ENCODE data around the gene ABCB8.
"Not testable (repeated sequence)": the region's sequence is repeated elsewhere in the genome, so short reads cannot be mapped to it uniquely, and the experiment has no call there.

Gene ABCB8

DNA sequence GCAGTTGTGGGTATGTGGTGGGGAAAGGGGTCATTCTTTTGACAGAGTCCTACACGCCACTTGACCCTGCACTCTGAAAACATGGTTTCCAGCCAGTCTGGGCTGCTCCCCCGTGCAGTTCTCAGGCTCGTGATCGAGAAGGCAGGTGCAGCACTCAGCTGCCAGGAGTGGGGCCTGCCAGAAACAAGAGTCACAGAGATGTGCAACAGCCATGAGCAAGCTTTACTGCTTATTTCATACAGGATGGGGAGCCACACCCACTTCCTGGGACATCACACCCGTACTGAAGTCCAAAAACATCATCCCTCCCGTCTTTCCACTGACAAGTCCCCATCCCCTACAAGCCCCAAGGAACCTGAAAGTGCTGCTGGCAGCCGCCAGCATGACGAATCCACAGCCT lies 13.3 kb upstream of the ABCB8 start:
- DNase-seq (ENCODE audit: low spot score): no peak

DNA sequence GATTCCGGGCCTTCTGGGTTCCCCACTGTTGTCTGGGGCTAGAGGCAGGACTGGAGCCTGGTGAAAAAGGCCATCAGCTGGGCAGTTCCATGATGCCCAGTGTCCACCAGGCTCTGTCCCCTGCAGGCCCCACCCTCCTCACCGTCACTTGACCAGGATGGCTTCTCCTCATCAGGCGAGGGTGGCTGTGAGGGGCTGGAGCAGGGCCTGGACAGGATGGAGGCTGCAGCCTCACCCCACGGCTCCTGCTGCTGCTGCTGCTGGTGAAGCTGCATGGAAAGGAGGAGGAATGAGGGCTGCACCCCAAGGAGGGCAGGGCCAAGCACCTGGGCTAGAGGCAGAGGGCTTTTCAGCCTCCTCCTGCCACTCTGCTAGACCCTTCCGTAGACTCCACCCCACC lies 12.3 kb upstream of the ABCB8 start:
- no peak for DNase-seq (ENCODE audit: low spot score)

DNA sequence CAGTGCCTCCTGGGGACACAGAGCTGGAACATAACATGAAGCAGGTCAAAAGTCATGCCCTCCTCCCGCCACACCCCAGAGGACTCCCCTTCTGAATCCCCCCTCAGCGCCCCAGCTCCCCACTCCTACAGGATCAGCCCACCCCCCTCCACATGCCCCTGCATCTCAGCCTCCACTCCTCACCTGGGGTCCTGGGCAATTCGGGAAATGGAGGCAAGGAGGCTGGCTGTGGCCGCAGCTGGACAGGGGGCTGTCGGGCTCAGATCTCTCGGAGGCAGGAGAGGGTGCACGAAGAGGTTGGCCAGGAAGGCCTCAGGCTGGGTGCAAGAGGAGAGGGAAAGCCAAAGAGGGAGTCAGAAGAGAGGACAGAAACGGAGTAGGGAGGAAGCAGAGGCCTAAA lies 11.7 kb upstream of the ABCB8 start:
- DNase-seq (ENCODE audit: low spot score): no peak

DNA sequence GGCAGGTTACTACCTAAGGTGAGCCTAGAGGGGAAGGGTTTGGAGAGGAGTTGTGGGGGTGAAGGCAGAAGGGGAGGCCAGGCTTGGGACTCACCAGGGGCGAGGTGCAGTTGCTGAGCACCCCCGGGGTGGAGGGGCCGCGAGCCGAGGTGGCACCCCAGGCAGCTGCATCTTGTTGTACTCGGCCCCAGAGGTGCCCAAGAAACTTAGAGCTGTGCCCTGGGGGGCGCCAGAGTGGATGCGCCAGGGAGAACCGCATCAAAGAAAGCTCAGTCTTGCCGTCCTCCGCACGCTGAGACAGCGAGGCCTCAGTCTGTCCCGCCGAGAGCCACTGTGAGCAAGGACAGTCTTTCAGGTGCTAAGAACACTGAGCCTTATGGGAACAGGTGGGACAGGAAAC lies 11.3 kb upstream of the ABCB8 start:
- no peak for DNase-seq (ENCODE audit: low spot score)

DNA sequence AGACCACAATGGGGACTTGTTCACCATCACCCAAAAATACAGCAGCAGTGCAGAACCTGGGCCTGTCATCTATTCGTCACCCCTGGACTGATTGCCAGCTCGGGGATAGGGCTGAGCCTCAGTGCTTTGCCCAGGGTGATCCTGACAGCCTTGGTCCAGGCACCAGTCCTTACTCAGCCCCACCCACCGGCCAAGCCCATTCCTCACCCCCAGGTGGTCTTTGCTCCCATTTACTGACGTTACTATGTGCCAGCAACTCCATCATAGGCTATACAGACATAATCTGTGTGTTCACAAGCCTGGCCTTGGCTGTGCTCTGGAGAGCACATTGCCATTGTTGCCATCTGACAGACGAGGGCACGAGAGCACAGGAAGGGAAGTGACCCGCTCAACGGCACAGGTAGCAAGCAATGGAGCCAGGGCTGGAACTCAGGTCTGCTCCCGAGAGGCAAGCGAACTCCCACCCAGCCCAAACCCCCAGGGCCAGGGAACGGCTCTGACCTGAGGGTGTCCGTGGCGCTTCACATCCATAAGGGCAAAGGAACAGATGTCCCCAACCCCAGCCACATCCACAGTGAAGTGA lies 10.8 kb upstream of the ABCB8 start:
- DNase-seq (ENCODE audit: low spot score): no peak

DNA sequence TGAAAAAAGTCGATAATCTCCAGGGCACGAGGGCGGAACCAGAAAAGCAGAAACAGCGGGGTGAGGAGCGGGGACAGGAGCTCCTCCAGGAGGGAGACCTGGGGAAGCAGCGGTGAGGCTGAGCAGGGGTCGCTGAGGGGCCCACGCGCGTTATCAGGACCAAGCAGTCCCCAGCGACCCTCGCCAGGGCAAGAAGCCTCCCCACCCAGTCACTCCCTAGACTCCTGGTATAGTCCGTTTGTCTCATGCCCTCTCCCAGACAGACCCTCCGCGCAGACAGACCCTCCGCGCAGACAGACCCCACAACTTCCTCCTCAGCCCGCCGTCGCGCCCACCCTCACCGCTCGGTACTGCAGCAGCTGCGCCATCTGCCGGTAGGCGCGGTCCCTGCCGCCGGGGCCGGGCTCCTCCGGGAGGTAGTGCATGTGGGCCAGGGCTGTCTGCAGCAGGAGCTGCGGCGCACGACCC lies 10.3 kb upstream of the ABCB8 start:
- DNase-seq (ENCODE audit: low spot score): peak; percentile 95

DNA sequence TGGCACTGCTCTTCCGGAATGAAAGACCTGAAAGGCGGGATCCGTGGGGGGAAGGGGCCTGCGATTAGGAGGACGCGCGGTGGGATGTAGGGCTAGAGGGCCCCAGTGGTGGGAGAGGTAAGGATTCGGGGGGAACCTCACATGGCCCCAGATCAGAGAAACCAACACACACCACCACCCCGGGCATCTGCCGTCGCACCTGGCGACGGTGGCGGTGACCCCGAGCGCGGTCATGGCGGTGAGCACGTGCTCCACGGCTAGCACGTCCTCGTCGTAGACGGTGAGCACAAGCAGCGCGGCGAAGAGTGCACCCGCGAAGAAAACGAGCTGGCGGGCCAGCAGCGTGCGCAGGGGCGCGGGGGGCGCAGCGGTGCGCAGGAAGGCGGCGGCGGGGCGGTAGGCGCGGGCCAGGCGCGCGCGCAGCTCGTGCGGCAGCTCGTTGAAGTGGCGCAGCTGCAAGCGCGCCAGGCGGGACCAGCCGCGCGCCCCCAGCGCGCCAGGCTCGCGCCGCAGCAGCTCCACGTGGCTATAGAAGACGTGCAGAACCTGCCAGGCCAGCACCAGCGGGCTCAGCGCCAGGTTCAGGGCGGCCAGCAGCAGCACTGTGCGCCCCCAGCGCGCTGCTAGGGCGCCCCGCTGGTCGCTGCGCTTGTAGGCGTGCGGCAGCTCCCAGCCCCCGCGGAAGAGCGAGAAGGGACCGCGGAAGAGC lies 9.7 kb upstream of the ABCB8 start:
- peak; percentile 60 for DNase-seq (ENCODE audit: low spot score)

DNA sequence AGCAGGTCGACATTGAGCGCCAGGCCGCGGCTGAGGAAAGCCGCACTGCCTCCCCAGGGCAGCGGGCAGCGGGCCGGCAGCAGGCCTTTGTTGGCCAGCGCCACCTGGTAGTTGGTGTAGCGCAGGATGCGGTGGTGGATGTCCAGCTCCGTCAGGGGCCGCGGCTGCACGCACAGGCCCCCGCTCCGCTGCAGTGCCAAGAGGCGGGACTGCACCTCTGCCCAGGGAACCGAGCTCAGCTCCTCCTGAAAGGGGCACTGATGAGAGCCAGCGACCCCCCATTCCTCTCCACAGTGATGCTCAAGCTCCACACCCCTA lies 9.2 kb upstream of the ABCB8 start:
- no peak for DNase-seq (ENCODE audit: low spot score)

DNA sequence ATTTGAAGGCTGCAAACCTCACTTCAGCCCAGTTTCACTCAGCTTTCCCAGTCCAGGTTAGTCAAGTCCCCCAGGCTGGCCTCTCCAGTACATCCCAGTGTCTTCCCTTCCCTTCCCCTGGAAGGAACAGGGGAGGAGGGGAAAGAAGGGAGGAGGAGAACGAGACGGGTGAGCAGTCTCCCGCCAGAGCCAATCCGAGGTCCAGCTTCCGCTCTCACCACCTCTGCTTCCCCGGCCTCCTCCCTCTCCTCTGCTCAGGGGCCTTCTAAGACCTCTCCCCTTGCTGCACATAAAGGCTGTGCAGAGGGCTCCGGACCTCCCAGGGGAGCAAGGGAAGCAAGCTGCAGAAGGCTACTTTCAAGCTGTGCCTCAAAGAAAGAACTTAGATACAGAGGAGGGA lies 8.0 kb upstream of the ABCB8 start:
- peak; percentile 74 for DNase-seq (ENCODE audit: low spot score)

DNA sequence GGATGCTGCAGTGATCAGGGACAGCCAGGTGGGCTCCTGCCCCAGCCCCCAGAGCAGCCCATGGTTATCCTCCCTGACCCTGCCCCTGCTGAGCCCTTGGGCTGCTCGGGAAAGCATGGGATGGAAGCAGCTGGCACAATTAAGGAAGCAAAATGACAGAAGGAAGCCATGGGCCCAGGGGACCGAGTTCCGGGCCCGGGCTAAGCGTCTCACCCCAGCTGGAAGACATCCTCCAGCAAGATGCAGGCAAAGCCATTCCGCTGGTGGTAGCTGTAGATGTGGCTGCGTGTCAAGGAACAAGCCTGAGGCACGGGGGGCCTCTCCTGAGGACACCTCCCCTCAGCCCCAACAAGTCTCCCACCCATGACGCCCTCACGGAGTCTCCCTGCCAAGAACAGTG lies 5.0 kb upstream of the ABCB8 start:
- no peak for DNase-seq (ENCODE audit: low spot score)

DNA sequence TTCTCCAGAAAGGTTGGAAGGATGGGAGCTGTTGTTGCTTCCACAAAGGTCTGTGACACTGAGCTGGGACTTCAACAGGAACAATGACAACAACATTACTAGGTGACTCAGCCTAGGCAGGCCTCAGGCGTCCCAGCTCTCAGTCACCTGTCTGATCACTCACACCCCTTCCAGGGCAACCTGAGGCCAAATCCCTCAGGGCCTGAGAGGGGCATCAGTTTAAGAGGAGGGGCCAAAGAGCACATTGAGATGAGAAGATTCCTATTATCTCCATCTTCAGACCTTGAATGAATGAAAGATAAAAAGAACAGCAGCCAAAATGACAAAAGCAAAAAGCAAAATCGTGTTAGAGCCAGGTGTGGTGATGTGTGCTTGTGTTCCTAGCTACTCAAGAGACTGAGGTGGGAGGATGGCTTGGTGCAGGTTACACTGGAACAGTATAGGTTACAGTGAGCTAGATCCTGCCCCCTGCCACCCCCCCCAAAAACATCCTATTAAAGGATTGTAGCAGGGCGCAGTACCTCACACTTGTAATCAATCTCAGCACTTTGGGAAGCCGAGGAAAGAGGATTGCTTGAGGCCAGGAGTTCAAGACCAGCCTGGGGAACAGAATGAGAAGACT lies 3.7 kb upstream of the ABCB8 start, which contains the start of gene ATG9B:
Gene ATG9B (minus strand): TSS at position 60 of the 622 bp plus-strand sequence. CDS start 71 bp downstream, outside the sequence.
- DNase-seq (ENCODE audit: low spot score): no peak

DNA sequence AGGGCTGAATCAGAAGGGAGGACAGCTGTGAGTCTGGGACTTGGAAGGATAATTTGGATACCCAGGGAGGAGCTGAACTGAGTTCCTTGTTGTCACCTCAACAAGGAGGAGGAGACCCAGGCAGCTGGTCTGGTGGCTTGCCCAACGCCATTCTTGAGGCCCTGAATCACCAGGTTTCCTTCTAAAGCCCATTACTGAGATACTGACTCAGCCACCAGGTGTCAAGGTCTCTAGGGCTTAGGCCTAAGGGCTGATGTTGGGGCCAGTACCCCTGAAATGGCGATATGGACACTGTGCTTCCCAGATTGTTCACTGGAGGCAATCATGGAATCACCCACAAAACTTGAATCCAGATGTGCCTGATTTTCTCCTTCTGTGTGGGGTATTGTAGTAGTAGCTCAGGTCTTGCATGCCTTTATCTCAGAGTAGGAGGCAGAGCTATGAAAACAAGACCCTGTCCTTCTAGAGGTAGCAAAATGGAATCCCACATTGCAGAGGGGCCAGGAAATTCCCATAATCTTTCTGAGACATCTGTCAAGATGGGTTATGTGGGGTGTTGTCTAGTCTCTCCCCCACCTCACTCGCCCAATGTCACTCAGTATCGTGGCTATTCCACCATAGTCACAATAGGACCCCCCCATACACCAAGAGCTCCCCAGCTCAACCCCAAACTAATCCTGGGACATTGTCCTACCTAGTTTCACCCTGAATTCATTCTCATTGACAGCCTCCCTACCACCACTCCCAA lies 2.2 kb upstream of the ABCB8 start:
- DNase-seq (ENCODE audit: low spot score): no peak

DNA sequence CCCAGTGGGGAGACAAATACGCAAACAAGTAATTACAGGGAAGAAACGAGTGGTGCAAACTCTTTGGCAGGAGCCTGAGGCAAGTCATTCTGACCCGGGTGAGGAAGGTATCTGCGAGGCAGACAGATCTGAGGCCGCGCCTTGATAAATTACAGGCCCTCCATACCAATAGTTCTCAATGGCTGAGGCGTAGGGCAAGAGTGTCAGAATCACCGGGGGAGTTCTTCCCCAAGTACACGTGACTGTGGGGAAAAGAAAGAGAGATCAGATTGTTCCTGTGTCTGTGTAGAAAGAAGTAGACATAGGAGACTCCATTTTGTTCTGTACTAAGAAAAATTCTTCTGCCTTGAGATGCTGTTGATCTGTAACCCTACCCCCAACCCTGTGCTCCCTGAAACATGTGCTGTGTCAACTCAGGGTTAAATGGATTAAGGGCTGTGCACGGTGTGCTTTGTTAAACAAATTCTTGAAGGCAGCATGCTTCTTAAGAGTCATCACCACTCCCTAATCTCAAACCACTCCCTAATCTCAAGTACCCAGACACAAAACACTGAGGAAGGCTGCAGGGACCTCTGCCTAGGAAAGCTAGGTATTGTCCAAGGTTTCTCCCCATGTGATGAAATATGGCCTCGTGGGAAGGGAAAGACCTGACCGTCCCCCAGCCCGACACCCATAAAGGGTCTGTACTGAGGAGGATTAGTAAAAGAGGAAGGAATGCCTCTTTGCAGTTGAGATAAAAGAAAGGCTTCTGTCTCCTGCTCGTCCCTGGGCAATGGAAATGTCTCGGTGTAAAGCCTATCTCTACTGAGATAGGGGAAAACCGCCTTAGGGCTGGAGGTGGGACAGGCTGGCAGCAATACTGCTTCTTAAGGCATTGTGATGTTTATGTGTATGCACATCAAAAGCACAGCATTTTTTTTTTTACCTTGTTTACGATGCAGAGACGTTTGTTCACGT lies 1.2 kb upstream of the ABCB8 start:
- not testable (repeated sequence) for DNase-seq (ENCODE audit: low spot score)

DNA sequence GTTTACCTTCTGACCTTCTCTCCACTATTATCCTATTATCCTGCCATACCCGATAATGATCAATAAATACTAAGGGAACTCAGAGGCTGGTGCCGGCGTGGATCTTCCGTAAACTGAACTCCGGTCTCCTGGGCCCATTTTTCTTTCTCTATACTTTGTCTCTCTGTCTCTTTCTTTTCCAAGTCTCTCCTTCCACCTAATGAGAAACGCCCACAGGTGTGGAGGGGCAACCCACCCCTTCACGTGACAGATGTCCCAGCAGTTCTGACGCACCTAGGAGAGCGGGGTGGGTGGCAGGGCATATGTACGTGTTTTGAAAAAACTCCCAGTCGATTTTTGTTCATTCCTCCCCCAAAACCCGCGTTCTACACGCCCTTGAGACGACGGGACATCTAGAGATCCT lies 521 bp upstream of the ABCB8 start:
- not testable (repeated sequence) for DNase-seq (ENCODE audit: low spot score)

DNA sequence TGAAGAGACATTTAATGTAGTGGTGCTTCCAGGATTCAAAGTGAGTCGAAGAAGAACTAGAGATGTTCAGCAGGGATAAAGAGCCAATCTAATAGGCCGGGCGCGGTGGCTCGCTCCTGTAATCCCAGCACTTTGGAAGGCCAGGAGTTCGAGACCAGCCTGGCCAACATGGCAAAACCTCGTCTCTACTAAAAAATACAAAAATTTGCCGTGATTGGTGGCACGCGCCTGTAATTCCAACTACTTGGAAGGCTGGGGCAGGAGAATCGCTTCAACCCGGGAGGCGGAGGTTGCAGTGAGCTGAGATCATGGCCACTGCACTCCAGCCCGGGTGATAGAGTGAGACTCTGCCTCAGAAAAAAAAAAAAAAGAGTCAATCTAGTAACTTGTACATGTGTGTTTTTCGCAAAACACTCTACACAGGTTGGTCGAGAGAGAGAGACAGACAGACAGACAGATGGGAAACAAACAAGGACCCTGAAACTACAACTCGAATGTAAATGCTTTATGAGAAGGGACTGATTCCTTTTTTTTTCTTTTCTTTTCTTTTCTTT lies 775 bp downstream of the ABCB8 start:
- no peak for DNase-seq (ENCODE audit: low spot score)

DNA sequence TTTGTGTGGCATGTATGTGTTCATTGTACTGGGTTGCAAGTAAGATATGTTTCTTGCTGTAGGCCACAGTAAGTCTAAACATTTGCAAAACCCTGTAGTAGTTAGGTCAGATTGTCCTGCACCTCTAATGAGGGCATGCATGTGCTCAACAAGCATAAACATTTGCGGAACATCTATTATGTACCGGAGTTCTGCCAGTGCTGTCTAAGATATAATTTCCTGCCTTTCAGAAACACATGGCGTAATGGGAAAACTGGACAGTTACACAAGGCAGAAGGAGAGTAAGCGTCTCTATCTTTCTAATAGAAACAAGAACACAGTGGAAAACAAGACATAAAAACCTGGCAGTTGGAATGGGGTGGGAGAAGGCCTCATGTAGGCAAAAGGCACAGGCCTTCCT lies 2.8 kb downstream of the ABCB8 start:
- no peak for DNase-seq (ENCODE audit: low spot score)

DNA sequence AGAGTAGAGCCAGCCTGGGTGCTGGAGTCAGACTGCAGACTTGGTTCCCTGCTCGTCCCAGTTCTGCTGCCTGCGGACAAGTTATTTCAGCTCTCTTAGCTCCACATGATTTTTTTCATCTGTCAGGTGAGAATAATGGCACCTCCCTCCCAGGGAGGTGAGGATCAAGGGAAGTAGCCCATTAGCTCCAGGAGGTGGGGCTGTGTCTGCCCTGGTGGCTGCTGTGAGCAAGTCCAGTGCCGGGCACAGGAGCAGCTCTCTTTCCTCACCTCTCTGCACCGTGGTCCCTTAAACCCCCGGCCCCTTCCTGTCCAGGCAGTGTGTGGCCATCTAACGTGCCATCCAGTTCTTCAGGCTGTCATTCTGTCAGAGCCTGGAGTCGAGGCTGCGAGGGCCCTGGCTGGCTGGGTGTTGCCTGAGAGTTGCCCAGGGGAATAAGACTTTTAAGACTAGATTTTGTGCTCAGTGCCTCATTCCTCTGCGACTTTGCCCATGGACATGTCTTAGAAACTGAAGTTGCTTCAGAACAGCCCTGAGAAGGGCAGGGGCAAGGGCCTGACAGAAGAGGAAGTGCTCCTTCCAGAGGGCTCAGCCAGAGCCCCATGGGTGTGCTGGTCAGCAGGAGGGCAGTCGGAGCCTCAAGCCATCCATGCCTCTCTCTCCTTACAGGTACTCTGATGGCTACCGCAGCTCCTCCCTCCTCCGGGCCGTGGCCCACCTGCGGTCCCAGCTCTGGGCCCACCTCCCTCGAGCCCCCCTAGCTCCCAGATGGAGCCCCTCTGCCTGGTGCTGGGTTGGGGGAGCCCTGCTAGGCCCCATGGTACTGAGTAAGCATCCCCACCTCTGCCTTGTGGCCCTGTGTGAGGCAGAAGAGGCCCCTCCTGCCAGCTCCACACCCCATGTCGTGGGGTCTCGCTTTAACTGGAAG lies 5.0 kb downstream of the ABCB8 start:
- DNase-seq (ENCODE audit: low spot score): no peak

DNA sequence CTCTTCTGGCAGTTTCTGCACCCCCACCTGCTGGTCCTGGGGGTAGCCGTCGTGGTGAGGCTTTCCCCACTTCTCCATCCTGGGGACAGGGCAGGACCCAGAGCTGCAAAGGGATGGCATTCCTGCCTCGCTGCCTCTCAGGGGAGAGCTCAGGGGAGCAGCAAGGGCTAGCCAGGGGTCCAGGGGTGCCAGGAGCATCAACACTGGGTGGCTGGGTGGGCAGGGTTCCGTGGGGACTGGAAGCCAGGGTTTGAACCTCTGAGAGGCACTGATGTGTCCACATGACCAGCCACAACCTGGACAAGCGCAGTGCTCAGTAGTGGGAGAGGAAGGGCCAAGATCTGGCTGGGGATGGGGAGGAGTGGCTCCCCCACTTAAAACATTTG lies 5.6 kb downstream of the ABCB8 start:
- no peak for DNase-seq (ENCODE audit: low spot score)

DNA sequence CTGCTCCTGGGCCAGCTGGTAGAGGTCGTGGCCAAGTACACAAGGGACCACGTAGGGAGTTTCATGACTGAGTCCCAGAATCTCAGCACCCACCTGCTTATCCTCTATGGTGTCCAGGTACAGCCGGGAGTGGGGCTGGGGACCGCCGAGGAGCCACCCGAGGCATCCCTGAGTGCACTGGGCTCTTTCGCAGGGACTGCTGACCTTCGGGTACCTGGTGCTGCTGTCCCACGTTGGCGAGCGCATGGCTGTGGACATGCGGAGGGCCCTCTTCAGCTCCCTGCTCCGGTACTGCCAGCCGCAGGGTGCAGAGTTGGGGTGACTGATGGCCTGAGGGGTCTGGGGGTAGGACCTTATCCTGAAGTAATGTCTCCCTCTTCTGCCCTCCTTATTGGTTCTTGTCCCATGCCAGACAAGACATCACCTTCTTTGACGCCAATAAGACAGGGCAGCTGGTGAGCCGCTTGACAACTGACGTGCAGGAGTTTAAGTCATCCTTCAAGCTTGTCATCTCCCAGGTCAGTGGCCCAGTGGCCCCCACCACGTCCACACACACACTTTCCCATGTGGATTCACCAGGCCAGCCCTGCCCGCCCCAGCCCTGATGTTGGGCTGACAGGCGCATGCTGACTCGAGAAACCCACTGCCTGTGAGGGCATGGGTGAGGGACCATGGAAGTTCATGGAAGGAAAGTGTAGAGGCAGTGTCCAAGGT lies 6.2 kb downstream of the ABCB8 start:
- no peak for DNase-seq (ENCODE audit: low spot score)
